CD4-positive, alpha-beta T cell (primary cell): ENCODE results near the gene PRICKLE4. TPM values are rescaled to one million over a fixed set of nuclear protein-coding genes. Genes with fewer than 3 reads are reported as not detected.

Experiments
- ATAC-seq: fragments of 200-7000 bp; cut with Tn5 transposase; one replicate; pipeline ENCODE4 v1.10.0; 2022; ENCODE audit warnings: mild to moderate bottlenecking; ENCODE audit not compliant: poor library complexity
- CTCF ChIA-PET: fragments of 350-600 bp; sonication (Branson Sonifier 250); formaldehyde crosslinking; loops from one replicate; lab custom pipeline; 2021; ENCODE audit warnings: antibody characterized with exemption, inconsistent platforms; lab: Charles Lee
- POLR2A ChIA-PET: fragments of 350-600 bp; sonication (Branson Sonifier 250); formaldehyde crosslinking; loops from one replicate; lab custom pipeline; 2021; ENCODE audit warnings: antibody characterized with exemption, inconsistent platforms; lab: Charles Lee
- DNase-seq, 14 experiments: peaks; one replicate each; pipeline ENCODE4 v3.0.0-alpha.2; 2013 to 2020; ENCODE audit warnings: mixed read lengths in 2 of 14
- H3K27ac ChIP-seq, 2 donors: one replicate each; pipeline versions ENCODE4 v1.5.1 to v1.7.0; 2013; ENCODE audit warnings: low read length in 2 of 2, low read depth in 1 of 2, mild to moderate bottlenecking in 1 of 2
- H3K27me3 ChIP-seq, 2 experiments: 1 replicate in 1 of 2; 2 replicates in 1 of 2; pipeline versions ENCODE4 v1.6.1 to v1.7.0; 2013; ENCODE audit warnings: low read length in 2 of 2, control low read depth in 1 of 2, mild to moderate bottlenecking in 1 of 2, moderate library complexity in 1 of 2; ENCODE audit not compliant: insufficient read depth in 2 of 2, control insufficient read depth in 1 of 2
- H3K36me3 ChIP-seq: one replicate; pipeline ENCODE4 v1.6.1; 2013; ENCODE audit warnings: low read length, control low read depth; ENCODE audit not compliant: insufficient read depth
- H3K4me1 ChIP-seq: one replicate; pipeline ENCODE4 v1.6.1; 2013; ENCODE audit warnings: low read length, control low read depth; ENCODE audit not compliant: insufficient read depth
- H3K4me3 ChIP-seq: one replicate; pipeline ENCODE4 v1.5.1; 2013; ENCODE audit warnings: mild to moderate bottlenecking, low read length, moderate library complexity
- H3K9me3 ChIP-seq, 2 experiments: 1 replicate in 1 of 2; 2 replicates in 1 of 2; pipeline versions ENCODE4 v1.6.1 to v1.7.0; 2013; ENCODE audit warnings: low read length in 2 of 2, mild to moderate bottlenecking in 2 of 2, control low read depth in 1 of 2, moderate library complexity in 1 of 2; ENCODE audit not compliant: control insufficient read depth in 1 of 2, insufficient read depth in 1 of 2
- H3K27ac Mint-ChIP-seq: one replicate; pipeline ENCODE4 v1.8.0; 2020; ENCODE audit warnings: mixed read lengths
- H3K27me3 Mint-ChIP-seq: one replicate; pipeline ENCODE4 v1.8.0; 2021; ENCODE audit warnings: mixed read lengths
- H3K36me3 Mint-ChIP-seq: one replicate; pipeline ENCODE4 v1.8.0; 2021; ENCODE audit warnings: low read depth, mixed read lengths
- H3K4me1 Mint-ChIP-seq: one replicate; pipeline ENCODE4 v1.8.0; 2021; ENCODE audit warnings: low read depth, mixed read lengths
- H3K4me3 Mint-ChIP-seq: one replicate; pipeline ENCODE4 v1.8.0; 2020; ENCODE audit warnings: mild to moderate bottlenecking, mixed read lengths
- H3K9me3 Mint-ChIP-seq: one replicate; pipeline ENCODE4 v1.8.0; 2020; ENCODE audit warnings: mixed read lengths
- intact Hi-C, 2 experiments: fragments of 100-400 bp; cut with DNase I in 1 of 2; cut with micrococcal nuclease in 1 of 2; formaldehyde crosslinking; loops; one replicate each; pipeline versions ENCODE4 v1.15.1 to v1.9.0; 2023 to 2025; cut with DNase I, micrococcal nuclease
- total RNA-seq, 174 experiments: library from RNA in 2 of 174; stranded (reverse) in 2 of 174; gene quantifications; one replicate each; pipeline ENCODE4 v1.2.3 and lab custom pipeline; 2021 to 2026
- TF ChIP-seq, protein P1 (sequence below): fragments of 200-600 bp; IDR thresholded peaks from one replicate; pipeline ENCODE4 v1.8.0; 2022; ENCODE audit warnings: antibody characterized with exemption, mild to moderate bottlenecking

PRICKLE4 gene
- total RNA-seq, 2 experiments from 2014 or later, result not detected

DNA sequence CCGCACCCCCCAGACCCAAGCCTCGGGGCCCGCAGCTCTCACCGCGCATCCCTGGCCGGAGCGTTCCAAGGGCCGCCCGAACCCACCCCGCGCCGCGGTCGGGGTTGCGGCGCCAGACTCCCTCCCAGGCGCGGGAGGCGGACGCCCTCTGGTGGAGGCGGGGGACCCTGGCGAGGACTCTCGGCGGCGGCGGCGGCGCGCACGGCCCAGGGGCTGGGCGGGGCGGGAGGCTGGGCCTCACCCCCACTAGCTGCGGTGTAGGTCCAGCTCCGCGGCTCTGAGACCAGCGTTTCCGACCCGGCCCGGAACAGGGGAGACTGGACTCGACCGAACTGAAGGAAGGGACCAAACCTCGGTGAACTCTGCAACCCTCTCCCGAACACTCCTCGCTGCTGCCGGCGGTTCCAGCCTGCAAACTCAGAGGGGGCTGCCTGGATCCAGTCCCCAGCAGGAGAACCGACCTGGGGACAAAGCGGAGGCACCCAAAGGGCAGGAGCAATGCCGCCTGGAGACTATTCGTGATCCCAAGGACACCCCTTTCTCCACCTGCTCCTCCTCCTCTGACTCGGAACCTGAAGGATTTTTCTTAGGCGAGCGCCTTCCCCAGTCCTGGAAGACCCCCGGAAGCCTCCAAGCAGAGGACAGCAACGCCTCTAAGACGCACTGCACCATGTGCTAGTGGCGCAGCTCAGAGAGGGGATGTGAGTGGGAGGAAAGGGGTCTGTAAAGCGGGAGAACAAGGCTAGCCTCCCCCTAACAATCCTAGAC lies 6.1 kb downstream of the PRICKLE4 start:
- H3K4me1 ChIP-seq, result peaks cover 23% of the 10 kb centered on the region
- Mint-ChIP-seq H3K4me1 (peaks cover 27% of the 10 kb centered on the region), H3K36me3 (peaks cover 36% of the 10 kb centered on the region), H3K27ac (peak overlapping the region; percentile 96), H3K4me3 (peak overlapping the region; percentile 92), H3K9me3 (no peaks in the 10 kb centered on the region), H3K27me3 (no peaks in the 10 kb centered on the region)
- H3K4me3 ChIP-seq, result peak overlapping the region; percentile 78
- no peaks in the 10 kb centered on the region for H3K9me3 ChIP-seq
- ChIA-PET CTCF (interaction anchor here (0.7 to 2.9 kb wide), 39 partner anchors 8 to 1730 kb away, joined by 3 to 75 read pairs (median 5); partner anchors contain the start of genes BYSL, CCND3, MED20 and MRPS10), POLR2A (interaction anchor here (0.5 to 3.0 kb wide), 24 partner anchors 10 to 1843 kb away, joined by 3 to 41 read pairs (median 6); partner anchors contain the start of genes BYSL, CUL7, KLC4 and MED20)
- DNase-seq, result peak; percentile 76 to 94 (median 88)
- TF ChIP-seq, protein P1, sequence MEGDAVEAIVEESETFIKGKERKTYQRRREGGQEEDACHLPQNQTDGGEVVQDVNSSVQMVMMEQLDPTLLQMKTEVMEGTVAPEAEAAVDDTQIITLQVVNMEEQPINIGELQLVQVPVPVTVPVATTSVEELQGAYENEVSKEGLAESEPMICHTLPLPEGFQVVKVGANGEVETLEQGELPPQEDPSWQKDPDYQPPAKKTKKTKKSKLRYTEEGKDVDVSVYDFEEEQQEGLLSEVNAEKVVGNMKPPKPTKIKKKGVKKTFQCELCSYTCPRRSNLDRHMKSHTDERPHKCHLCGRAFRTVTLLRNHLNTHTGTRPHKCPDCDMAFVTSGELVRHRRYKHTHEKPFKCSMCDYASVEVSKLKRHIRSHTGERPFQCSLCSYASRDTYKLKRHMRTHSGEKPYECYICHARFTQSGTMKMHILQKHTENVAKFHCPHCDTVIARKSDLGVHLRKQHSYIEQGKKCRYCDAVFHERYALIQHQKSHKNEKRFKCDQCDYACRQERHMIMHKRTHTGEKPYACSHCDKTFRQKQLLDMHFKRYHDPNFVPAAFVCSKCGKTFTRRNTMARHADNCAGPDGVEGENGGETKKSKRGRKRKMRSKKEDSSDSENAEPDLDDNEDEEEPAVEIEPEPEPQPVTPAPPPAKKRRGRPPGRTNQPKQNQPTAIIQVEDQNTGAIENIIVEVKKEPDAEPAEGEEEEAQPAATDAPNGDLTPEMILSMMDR, result peak; percentile 33
- H3K36me3 ChIP-seq, result peaks cover 28% of the 10 kb centered on the region
- intact Hi-C loops, result loop anchor here (1.0 to 10.0 kb wide), 11 partner anchors 52 to 1108 kb away; partner anchors contain the start of genes BYSL (in 2 of the 2), MED20 (in 2 of the 2), TFEB (in 2 of the 2) and UBR2 (in 2 of the 2)
- ATAC-seq, result peak; percentile 65
- H3K27me3 ChIP-seq, result no peaks in the 10 kb centered on the region
- peak overlapping the region; percentile 87 to 89 for H3K27ac ChIP-seq

DNA sequence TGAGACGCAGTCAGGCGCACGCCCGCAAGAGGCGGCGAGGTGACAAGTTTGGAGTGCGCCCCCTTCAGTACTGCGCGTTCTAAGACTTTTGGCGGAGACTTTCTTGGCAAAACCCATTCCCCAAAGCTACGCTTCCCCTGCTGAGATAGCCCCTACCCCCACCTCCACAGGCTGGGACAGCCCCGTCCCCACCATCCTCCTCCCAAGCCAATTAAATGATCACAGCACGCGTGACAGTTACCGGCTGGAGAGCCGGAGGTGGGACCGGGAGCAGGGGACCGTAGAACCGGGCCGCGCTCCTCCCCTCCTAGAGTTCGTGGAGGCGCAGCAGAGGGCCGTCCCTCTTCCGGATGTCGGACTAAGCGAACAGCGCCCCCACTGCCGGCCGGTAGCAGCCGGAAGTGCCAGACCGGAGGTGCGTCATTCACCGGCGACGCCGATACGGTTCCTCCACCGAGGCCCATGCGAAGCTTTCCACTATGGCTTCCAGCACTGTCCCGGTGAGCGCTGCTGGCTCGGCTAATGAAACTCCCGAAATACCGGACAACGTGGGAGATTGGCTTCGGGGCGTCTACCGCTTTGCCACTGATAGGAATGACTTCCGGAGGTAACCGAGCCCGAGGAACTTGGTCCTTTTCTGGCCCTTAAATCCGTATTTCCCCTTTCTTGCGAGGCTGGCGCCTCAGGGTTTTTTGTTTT lies 6.8 kb downstream of the PRICKLE4 start, which contains the start of gene TOMM6:
TOMM6 (plus strand) TSS at position 476 of the 699 bp plus-strand sequence; CDS start at position 480, 4 bp downstream.
- POLR2A ChIA-PET, result interaction anchor here (0.5 to 3.0 kb wide), 30 partner anchors 11 to 1842 kb away, joined by 3 to 41 read pairs (median 6); partner anchors contain the start of genes BYSL, CUL7, KLC4 and MED20
- no peaks in the 10 kb centered on the region for H3K27me3 ChIP-seq
- Mint-ChIP-seq H3K4me1 (peaks cover 27% of the 10 kb centered on the region), H3K9me3 (no peaks in the 10 kb centered on the region), H3K27me3 (no peaks in the 10 kb centered on the region), H3K27ac (peak within 1 kb of the TSS; percentile 96), H3K4me3 (peak within 1 kb of the TSS; percentile 92), H3K36me3 (peaks cover 44% of the 10 kb centered on the region)
- no peaks in the 10 kb centered on the region for H3K9me3 ChIP-seq
- TF ChIP-seq, protein P1, result peak; percentile 90
- CTCF ChIA-PET, result interaction anchor here (0.6 to 2.9 kb wide), 53 partner anchors 8 to 1729 kb away, joined by 3 to 75 read pairs (median 5); partner anchors contain the start of genes BYSL, CCND3, FRS3 and MED20
- intact Hi-C loops, result loop anchor here (1.0 to 10.0 kb wide), 11 partner anchors 53 to 1107 kb away; partner anchors contain the start of genes BYSL (in 2 of the 2), MED20 (in 2 of the 2), TFEB (in 2 of the 2) and UBR2 (in 2 of the 2)
- H3K36me3 ChIP-seq, result peaks cover 36% of the 10 kb centered on the region
- peak; percentile 77 for ATAC-seq
- H3K27ac ChIP-seq, result peak within 1 kb of the TSS; percentile 87 to 89
- H3K4me1 ChIP-seq, result peaks cover 23% of the 10 kb centered on the region
- peak; percentile 91 to 97 (median 93) for DNase-seq
- peak within 1 kb of the TSS; percentile 78 for H3K4me3 ChIP-seq

DNA sequence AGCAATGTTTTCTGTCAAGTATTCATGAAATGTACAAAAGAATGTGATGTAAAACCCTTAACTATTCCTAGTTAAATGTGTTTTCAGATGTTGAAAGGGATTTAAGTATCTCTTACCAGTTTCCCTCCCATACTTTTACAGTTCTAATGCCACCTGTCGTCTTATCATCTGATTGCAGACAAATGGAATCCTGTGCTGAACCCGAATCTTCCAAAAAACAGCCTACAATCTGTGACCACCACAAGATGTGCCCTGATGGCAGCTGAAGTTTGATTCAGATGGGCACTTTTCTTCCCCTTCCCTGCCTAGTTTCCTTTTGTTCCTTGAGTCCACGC lies 8.8 kb downstream of the PRICKLE4 start:
- Mint-ChIP-seq H3K27me3 (no peaks in the 10 kb centered on the region), H3K9me3 (no peaks in the 10 kb centered on the region), H3K4me3 (peak overlapping the region; percentile 85), H3K36me3 (peaks cover 57% of the 10 kb centered on the region), H3K27ac (peak overlapping the region; percentile 79), H3K4me1 (peaks cover 27% of the 10 kb centered on the region)
- Histone ChIP-seq H3K9me3 (no peaks in the 10 kb centered on the region), H3K36me3 (peaks cover 41% of the 10 kb centered on the region), H3K4me1 (peaks cover 23% of the 10 kb centered on the region), H3K27ac (no peak overlapping the region), H3K27me3 (no peaks in the 10 kb centered on the region), H3K4me3 (no peak overlapping the region)
- intact Hi-C loops, result loop anchor here (5.0 to 10.0 kb wide), 4 partner anchors 148 to 1105 kb away; partner anchors contain the start of gene UBR2 (in 2 of the 2)
- CTCF ChIA-PET, result no interaction called here
- POLR2A ChIA-PET, result no interaction called here
- no peak for ATAC-seq
- DNase-seq, result no peak
- TF ChIP-seq, protein P1, result no peak
